Endothelial cell of hepatic sinusoid (primary cell): ENCODE measurements around the gene ZNF462.

ENCODE experiments used
- in situ Hi-C: cut with HindIII; loops from 2 replicates; pipeline ENCODE4 v1.10.0; 2017; ENCODE audit warnings: low sequenced_read_pairs

The ZNF462 gene

DNA sequence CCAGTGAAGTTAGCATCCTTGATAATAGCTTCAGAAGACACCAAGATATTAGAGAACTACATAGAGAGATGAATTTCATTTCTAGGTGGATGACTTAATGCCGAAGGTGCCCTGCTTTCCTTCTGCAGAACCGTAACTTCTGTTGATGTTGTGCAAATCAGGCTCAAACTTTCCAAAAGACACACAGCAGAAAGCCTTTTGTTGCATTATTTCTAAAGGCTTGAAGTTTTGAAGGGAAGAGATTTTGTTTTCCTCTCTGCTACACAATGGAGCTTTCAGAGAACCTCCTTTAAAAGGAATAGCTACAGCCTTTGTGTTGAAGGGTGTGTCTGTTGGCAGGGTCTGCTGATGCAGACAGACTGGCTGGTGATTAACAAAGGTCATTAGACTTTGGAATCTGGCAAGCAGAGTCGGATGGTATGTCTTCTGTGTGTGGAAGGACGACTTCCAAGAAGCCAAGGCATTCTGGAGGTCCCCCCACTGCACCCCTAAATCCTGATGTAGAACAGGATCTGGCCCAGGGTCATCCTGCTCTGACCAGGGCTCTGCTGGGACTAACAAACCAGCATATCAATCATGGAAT is 57.8 kb downstream of the ZNF462 start:
- in situ Hi-C loops: loop anchor here (5.0 kb wide), 1 partner anchor 107 kb away; no protein-coding TSS in a partner anchor

DNA sequence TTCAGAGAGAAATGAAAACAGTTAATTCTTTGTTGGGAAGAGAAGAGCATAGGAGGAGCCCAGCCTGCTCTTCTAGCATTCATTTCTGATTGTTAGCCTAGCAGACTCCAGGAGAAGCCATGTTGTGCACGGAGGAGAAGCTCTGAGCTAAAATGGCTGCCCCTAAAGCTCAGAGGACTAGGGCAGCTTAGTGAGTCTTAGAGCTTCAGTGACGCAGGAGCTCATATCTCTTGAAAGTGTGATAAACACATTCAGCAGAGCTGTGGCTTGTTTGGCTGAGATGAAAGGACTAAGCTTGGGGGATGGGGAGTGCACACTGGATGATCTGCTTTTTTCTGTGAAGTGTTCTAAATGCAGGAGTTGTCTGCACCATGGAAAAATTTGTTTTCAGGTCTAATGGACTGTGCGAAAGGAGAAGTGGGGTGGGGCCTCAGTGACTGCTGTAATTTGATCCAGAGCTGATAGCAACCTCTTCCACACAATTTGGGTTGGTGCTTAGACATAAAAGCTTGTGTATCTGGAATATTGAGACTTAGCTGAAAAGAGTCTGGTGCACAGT is 58.5 kb downstream of the ZNF462 start:
- in situ Hi-C loops: loop anchor here (5.0 kb wide), 1 partner anchor 106 kb away; no protein-coding TSS in a partner anchor

DNA sequence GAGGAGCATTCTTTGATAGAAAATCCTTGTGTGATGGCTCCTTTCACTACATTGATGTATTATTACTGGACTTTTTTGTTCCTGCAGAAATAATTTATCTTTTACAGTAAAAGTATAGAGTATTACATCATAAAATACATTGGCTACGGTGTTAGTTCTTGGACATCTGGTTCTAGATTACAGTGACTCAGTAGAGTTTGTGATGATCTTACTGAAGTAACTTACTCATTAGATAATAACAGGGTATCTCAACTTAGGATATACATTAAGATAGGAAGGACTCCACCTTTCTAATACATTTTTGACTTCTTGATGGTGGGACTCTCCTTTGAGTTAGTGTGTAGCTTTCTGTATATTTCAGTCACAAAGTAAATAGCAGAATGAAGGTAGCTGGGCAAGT is 59.1 kb downstream of the ZNF462 start:
- in situ Hi-C loops: loop anchor here (5.0 kb wide), 1 partner anchor 105 kb away; no protein-coding TSS in a partner anchor

DNA sequence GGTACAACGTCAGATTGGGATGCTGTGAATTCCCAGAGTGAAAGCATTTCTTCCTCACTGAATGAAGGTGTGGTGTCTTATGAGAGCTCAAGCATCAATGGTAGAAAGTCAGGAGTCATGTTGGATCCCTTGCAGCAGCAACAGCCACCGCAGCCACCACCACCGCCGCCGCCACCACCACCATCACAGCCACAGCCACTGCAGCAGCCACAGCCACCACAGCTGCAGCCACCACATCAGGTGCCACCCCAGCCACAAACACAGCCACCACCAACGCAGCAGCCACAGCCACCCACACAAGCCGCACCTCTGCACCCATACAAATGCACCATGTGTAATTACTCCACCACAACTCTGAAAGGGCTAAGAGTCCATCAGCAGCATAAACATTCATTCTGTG is 62.4 kb downstream of the ZNF462 start:
- in situ Hi-C loops: no loop called here

DNA sequence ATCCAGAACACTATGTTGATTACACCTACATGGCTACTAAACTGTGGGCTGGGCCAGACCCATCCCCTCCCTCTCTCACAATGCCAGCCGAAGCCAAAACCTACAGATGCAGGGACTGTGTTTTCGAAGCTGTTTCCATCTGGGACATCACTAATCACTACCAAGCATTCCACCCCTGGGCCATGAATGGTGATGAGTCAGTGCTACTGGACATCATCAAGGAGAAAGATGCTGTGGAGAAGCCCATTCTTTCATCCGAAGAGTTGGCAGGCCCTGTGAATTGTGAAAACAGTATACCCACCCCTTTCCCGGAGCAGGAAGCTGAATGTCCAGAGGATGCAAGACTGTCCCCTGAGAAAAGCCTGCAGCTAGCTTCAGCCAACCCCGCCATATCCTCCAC is 65.0 kb downstream of the ZNF462 start:
- in situ Hi-C loops: no loop called here

DNA sequence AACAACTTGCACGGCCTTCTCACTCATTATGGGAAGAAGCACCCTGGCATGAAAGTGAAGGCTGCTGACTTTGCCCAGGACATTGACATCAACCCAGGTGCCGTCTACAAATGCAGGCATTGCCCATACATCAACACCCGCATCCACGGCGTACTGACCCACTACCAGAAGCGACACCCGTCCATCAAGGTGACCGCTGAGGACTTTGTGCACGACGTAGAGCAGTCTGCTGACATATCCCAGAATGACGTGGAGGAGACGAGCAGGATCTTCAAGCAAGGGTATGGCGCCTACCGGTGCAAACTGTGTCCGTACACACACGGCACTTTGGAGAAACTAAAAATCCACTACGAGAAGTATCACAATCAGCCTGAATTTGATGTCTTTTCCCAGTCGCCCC is 65.4 kb downstream of the ZNF462 start:
- in situ Hi-C loops: no loop called here

DNA sequence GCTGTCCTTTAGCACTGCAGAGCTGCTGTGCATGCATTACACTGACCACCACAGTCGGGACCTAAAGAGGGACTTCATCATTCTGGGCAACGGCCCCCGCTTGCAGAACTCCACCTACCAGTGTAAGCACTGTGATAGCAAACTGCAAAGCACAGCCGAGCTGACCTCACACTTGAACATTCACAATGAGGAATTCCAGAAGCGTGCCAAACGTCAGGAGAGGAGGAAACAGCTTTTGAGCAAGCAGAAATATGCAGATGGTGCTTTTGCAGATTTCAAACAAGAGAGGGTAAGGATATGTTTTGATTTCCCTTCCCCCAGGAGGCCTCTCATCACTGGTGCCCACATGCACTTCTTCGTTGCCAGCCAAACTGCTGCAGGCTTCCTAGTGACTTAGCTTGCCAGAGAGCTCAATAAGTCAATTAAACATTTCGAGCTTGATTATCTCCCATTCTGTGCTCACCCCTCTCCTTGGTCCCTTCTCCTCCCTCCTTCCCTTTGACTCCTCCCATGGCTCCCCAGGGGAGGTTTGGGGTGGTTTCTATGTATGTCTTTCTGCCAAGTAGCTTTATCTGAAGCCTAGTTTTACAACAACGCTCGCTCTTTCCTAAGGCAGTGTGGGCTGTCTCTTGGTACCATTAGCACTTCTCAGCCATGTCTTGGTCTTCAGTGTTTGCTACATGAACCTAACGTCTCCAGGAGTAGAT is 66.7 kb downstream of the ZNF462 start:
- in situ Hi-C loops: no loop called here

DNA sequence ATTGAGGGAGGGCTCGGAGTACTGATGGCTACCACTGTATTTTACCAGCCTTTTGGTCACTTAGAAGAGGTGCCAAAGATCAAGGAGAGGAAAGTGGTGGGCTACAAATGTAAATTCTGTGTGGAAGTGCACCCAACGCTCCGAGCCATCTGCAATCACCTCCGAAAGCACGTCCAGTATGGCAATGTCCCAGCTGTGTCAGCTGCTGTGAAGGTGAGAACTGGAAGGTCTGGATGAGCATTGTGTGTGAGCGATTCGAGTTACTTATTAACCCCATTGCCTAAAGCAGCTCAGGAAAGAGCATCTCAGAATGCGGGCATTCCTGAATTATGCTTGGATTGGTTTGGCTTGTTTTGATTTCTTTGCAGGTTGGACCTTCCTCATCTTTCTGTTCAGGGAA is 67.5 kb downstream of the ZNF462 start:
- in situ Hi-C loops: no loop called here

DNA sequence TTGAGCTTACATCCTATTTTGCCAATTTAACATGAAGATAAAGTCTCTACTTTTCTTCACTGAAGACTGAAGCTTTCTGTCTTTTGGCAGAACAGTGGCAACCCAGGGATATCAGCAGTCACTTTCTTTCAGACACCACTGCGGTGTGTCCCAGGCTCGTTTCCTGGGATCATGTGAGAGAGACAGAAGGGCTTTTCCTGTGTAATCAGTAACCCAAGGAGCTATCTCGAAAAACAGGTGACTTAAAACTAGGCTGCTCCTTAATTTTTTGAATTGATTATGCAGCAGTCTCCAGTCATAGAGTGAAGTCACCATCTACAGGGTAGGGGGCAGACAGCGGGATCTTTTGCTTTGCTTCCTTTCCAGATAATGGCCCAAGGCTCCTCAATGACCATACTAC is 68.5 kb downstream of the ZNF462 start:
- in situ Hi-C loops: no loop called here

DNA sequence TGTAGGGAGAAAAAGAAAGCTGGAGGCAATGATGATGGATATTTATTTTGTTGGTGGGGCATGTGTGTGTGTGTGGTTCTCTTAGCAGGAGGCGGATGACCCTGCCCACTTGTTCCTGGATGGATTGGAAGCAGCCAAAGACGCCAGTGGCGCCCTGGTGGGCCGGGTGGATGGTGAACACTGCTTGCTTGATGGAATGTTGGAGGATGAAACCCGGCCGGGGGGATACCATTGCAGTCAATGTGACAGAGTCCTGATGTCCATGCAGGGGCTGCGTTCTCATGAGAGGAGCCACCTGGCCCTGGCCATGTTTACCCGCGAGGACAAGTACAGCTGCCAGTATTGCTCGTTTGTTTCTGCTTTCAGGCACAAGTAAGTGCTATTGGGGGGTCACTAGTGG is 69.2 kb downstream of the ZNF462 start:
- in situ Hi-C loops: no loop called here

DNA sequence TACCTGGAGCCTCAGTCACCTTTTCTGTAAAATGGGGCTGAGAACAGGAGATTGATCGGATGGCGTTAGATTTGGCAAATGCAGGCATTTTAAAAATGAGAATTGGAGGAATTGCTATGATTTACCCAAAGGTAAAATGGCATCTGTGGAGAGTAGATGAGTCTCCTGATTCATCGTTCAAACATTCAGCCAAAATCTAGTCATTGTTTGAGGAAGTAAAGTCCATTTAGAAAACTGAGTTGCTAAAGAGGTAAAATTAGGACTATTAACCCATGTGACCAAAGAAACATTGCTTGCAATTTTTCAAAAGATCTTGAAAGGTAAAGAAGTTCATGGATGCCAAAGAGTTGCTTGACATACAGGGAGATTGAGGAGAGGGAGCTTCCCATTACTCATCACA is 69.7 kb downstream of the ZNF462 start:
- in situ Hi-C loops: no loop called here

DNA sequence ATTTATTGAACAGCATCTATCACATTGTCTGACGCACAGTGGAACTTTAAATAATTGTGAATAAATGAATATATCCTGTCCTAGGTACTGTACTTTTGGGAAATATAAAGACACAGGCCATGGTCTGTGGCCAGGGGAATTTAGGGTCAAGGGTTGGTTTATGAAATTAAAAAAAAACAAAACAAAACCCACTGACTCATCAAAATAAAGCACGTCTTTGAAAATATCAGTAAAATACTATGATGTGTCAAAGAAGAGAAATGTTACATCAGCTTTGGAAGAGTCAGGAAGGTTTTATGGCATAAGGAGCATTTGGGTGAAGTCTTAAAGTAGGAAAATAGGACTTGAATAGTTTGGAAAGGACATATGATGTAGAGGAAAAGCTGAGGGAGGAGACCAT is 70.5 kb downstream of the ZNF462 start:
- in situ Hi-C loops: no loop called here

DNA sequence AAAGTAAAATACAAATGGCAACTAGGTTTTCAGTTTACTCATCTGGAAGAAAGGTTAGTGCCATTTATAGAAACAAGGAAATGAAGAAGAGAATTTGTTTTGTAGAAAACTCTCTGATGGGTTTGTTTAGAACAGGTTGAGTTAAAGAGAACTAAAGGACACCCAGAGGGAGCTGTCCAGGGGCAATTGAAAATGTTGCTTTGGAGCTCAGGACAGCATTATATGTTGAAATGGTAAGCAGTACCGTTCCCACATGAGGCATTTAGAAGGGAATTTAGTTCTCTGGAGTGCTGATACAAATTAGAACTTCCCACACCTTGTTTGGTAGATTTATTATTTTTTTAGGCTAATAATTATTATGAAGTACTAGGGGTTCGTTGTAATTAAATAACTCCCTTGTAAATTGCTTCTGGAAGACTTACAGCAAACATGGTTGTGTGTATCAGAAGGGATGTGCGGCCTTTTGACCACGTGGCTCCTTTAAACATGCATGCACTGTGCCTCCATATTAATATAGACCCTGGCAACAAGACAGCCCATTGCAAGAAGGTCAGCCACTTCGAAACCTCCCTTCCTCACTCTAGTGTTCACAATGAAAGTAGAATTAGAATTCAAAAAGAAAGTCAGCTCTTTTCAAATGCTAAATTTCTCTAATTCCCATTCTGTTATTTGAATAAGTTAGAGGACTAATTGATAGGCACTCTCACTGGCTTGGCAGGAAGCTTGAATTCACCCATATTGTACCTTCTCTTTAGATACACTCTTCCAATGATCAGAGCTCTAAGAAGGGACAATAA is 71.7 kb downstream of the ZNF462 start:
- in situ Hi-C loops: no loop called here

DNA sequence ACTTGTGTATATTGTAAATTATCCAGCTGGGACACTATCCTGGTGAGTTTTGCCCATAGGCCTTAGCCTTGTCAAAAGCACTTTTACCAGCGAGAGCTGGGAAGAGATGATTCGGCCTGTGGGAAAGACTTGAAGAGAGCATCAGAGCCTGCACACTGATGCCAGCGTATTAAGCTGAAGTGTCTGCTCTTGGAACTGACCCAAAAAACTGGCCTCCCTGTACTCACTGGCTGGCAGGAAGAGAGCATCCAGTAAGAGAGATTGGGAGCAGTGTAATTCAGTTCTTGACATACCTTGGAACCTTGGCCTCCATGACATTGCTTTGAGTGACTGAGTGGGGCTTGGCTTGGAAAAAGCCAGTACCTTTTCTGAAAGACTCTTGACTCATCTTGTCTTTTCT is 73.7 kb downstream of the ZNF462 start:
- in situ Hi-C loops: no loop called here

DNA sequence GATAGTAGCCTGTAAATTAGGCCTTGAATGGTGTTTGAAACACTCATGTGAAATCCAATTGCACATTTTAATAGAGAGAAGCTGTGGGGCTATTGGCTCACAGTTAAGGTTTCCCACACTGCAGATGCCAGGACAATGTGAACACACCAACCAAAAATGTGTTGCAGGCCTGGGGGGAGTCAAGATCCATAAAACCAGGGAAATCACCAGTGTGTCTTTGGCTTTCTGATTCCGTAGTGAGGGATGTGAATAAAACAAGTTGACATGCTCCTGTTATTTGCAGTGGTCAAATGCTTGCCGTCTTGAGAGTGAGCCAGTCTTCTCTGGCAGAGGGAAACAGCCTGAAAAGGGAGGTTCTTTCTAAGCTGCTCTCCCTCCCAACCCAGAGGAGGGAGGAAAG is 79.0 kb downstream of the ZNF462 start:
- in situ Hi-C loops: no loop called here

DNA sequence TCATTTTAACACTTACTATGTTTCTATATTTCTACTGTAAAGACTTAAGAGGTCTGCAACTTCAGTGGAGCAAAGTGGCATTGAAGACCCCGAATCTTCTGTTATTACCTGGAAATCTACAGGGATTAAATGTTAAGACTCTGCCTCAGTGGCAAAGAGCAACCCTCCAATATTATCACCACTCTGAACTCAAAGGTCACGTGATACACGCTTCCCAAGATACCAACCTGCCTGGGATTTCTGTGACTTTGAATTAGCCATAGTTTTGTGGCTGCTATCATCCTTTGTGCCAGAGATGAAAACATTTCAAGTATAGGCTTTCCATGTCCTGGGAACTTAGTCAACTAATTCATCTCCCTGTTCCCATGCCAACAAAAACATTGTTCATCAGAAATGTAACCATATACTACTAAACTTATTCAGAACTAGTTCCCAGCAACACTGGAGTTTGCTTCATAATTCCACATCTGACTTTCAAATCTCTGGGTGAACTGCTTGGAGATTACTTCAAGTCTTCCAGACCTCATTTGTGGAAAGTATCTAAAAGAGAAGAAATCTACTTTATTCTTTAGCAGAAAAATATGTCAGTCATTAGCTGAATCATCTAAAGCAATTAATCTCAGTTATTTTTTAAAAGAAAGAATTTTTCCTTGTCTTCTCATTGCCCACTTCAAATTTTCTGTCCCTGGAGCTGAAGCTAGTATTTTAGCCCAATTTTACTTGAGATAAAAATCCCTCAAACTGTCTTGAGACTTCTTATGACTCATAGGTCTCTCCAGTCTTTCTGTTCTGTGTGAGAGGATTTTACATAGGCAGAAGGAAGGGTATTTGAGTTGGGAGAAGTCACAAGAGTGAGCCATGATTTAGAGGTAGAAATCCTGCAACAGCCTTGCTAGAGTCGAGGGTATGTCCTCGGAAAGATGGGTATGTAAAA is 83.0 kb downstream of the ZNF462 start:
- in situ Hi-C loops: no loop called here

DNA sequence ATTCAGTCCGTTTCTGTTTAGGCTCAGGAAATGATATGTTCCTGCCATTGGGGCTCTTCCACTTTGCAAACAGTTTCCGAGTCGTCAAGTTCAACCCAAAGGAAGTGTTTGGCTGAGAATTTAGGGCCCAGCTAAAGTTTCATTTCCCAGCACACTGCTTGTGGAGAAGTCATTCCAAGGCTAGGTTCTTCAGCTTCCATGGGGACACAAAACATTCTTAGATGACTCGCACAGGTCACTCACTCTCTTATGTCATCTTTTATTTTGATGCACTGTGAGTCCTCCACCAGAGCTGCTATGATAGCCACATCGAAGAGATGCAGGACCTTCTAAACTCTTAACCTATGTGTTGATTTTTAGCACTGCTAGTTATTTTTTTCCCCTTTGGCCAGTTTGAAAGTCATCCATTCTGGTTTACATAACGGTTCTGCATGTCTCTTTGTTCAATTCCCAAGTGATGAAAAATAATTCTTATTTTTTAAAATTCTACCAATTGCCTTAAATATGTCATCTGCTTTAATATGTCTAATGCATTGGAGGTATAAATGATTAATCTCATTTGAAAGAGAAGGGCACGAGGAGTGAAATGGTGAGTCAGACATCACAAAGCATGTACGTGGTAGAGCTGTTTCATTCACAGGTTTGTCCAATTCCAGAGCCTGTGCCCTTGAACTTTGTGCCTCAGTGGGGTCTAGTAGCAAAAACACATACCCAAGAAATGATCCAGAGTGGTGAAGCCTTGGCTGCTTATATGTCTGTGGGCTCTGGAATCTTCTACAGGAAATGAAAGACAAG is 84.3 kb downstream of the ZNF462 start:
- in situ Hi-C loops: no loop called here

DNA sequence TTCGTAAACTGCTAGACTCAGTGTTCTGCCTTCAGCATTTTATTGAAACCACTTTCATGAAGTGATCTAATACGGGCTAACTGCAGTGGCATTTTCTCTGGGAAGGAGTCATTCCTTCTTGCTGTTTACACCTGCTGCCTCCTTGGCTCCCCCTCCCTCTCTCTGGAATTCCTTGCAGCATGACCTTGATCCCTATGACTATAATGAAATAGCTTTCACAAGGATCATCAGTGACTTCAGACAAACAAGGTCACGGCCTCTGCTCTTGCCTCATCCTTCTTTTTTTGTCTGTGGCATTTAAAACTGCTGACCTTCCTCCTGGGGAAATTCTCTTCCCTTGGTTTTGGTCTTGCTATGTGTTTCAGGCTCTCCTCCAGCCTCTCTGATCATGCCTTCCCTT is 90.2 kb downstream of the ZNF462 start:
- in situ Hi-C loops: no loop called here

DNA sequence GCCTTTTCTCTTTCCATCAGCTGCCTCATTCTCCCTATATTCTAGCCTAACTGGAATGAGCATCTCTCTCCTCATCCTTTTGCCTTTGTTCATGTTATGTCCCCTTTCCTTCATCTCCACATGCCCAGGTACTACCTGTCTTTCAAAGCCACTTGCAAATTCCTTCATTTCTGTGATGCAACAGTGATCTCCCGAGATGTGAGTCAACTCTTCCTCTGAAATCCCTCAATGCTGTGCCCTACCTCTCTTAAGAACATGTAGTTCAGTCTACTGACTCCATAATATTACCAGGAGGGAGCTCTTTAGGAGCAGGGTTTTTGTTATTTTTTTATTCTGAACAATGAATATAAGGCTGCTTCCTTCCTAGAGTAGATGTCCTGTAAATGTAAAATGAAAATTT is 91.6 kb downstream of the ZNF462 start:
- in situ Hi-C loops: no loop called here
